BJ (cell line): ENCODE measurements around the gene CAB39L. TPM values are rescaled to one million over a fixed set of nuclear protein-coding genes. Genes with fewer than 3 reads are reported as not detected.
A peak's percentile ranks its signal among the peaks of the same experiment; 100 is the strongest.

ENCODE experiments used
- CTCF ChIA-PET: fragments of 350-600 bp; formaldehyde crosslinking; extraction: SDS; loops from one replicate; lab custom pipeline; 2021; ENCODE audit warnings: antibody characterized with exemption, inconsistent platforms; lab: Yijun Ruan, JAX
- POLR2A ChIA-PET: fragments of 300-600 bp; sonication (Branson Sonifier 250); formaldehyde crosslinking; extraction: SDS; loops from one replicate; lab custom pipeline; 2021; ENCODE audit warnings: antibody characterized with exemption; lab: Charles Lee
- DNase-seq: peaks from one replicate; pipeline ENCODE4 v3.0.0-alpha.2; 2011; ENCODE audit warnings: low read depth
- H3K27me3 ChIP-seq: 2 replicates; pipeline ENCODE4 v1.6.0; 2011; ENCODE audit warnings: low read length; ENCODE audit not compliant: control insufficient read depth, insufficient read depth
- H3K36me3 ChIP-seq: 2 replicates; pipeline ENCODE4 v1.5.1; 2011; ENCODE audit warnings: low read length; ENCODE audit not compliant: control insufficient read depth, insufficient read depth
- H3K4me3 ChIP-seq: 2 replicates; pipeline ENCODE4 v1.5.1; 2011; ENCODE audit warnings: low read depth, mild to moderate bottlenecking, control low read depth, low read length
- polyA plus RNA-seq: library from polyadenylated mRNA; depleted of rRNA; stranded (reverse); fragments of >200 nt; gene quantifications from 2 replicates; pipeline ENCODE4 v1.2.3, GENCODE V29; 2011
- TF ChIP-seq, protein P1 (sequence below): IDR thresholded peaks from 2 replicates; pipeline ENCODE4 v1.5.1; 2011; ENCODE audit warnings: low read depth, mild to moderate bottlenecking, control low read depth, inconsistent platforms, low read length, moderate library complexity; ENCODE audit not compliant: insufficient read depth

CAB39L gene
- polyA plus RNA-seq, 1 experiment, result 6.5 TPM

DNA sequence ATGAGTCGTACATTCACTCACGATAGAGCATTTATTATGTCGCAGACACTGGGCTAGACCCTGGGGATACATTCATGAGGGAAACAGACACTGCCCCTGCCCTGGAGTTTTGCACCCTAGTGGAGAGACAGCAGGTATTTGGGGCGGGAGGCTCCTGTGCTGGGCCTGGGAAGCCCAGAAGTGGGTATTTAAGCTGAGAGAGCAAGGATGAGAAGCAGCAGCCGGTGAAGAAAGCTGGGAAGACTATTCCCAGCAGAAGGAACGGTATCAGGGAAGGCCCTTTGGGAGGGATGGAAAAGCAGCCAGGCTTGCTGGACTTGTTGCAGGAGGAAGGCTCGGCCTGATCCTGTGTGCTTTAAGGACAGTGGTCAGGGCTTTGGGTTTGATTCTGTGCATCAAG lies 141.6 kb downstream of the CAB39L start:
- ChIA-PET POLR2A (no interaction called here), CTCF (interaction anchor here (0.6 to 5.3 kb wide), 5 partner anchors 12 to 194 kb away, joined by 3 to 28 read pairs (median 7); partner anchors contain the start of genes CAB39L and SETDB2)
- no peak for DNase-seq
- no peak overlapping the region for H3K4me3 ChIP-seq
- no peaks in the 10 kb centered on the region for H3K36me3 ChIP-seq
- no peaks in the 10 kb centered on the region for H3K27me3 ChIP-seq
- TF ChIP-seq, protein P1, sequence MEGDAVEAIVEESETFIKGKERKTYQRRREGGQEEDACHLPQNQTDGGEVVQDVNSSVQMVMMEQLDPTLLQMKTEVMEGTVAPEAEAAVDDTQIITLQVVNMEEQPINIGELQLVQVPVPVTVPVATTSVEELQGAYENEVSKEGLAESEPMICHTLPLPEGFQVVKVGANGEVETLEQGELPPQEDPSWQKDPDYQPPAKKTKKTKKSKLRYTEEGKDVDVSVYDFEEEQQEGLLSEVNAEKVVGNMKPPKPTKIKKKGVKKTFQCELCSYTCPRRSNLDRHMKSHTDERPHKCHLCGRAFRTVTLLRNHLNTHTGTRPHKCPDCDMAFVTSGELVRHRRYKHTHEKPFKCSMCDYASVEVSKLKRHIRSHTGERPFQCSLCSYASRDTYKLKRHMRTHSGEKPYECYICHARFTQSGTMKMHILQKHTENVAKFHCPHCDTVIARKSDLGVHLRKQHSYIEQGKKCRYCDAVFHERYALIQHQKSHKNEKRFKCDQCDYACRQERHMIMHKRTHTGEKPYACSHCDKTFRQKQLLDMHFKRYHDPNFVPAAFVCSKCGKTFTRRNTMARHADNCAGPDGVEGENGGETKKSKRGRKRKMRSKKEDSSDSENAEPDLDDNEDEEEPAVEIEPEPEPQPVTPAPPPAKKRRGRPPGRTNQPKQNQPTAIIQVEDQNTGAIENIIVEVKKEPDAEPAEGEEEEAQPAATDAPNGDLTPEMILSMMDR, result no peak

DNA sequence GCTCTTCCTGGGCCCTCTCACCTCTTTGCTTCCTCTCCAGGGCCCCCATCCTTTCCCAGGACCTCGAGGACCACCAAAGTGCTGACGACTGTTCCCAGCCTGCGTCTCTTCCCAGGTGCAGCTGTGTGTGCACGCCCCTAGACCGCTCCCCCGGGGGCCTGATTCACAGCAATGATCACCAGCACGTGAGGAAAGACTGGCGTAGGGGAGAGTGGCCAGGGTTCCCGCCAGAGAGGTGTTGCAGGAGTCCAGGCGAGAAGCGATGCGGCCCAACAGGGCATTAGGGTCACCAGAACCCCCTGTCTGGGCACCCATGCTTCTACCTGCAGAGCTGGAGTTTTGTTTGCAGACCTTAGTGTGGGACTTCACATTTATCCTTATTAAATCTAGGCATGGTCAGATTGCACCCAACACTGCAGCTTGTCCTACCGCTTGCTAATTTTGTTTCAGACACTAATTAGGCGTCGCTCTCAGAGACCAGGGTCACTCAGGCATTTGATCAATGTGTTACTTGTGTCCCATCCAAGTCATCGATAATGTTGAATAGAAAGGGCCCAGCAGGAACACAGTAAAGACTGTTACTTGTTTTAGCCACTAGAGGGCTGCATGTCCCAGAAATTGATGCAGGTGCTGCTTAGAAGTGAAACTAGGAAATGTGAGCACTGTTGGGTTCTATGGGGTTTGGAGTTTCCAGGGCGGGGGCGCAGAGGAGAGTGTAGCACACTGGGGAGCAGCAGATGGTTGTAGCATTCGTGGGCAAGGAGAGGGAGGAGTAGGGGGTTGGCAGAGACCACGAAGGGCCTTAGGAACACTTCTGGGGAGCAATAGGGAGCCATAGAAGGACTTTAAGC lies 142.9 kb downstream of the CAB39L start:
- H3K4me3 ChIP-seq, result no peak overlapping the region
- H3K27me3 ChIP-seq, result no peaks in the 10 kb centered on the region
- DNase-seq, result no peak
- TF ChIP-seq, protein P1, result peak; percentile 80
- POLR2A ChIA-PET, result no interaction called here
- no peaks in the 10 kb centered on the region for H3K36me3 ChIP-seq
- CTCF ChIA-PET, result interaction anchor here (0.7 to 5.3 kb wide), 14 partner anchors 14 to 308 kb away, joined by 3 to 28 read pairs (median 4); no protein-coding TSS in a partner anchor

DNA sequence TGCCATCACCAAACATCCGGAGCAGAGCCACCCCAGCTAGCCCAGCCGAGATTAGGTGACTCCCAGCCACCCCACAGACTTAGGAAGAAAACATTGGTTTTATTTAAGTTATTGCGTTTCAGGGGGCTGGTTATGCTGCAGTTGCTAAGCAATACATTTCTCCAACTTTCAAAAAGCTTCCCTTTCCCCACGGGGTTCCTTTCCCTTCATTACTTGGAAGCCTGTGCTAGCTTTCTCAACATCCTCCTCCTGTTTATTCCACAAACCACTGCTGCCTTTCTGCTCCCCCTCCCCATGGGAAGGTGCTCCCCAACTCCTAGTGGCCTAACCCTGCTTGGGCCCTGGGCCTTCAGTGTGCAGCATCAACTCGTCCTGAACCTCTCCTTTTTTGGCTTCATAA lies 143.6 kb downstream of the CAB39L start:
- TF ChIP-seq, protein P1, result no peak
- Histone ChIP-seq H3K27me3 (no peaks in the 10 kb centered on the region), H3K36me3 (no peaks in the 10 kb centered on the region), H3K4me3 (no peak overlapping the region)
- DNase-seq, result no peak
- ChIA-PET POLR2A (no interaction called here), CTCF (interaction anchor here (0.7 to 5.3 kb wide), 14 partner anchors 14 to 309 kb away, joined by 3 to 28 read pairs (median 4); no protein-coding TSS in a partner anchor)

GRCh38 chr13:49298903-49299605 lies 144.8 kb downstream of the CAB39L start:
- Histone ChIP-seq H3K36me3 (no peaks in the 10 kb centered on the region), H3K4me3 (no peak overlapping the region), H3K27me3 (no peaks in the 10 kb centered on the region)
- TF ChIP-seq, protein P1, result no peak
- ChIA-PET CTCF (interaction anchor here (5.3 kb wide), 1 partner anchor 138 kb away, joined by 28 read pairs; no protein-coding TSS in a partner anchor), POLR2A (interaction anchor here (0.6 kb wide), 1 partner anchor 194 kb away, joined by 5 read pairs; no protein-coding TSS in a partner anchor)
- no peak for DNase-seq

DNA sequence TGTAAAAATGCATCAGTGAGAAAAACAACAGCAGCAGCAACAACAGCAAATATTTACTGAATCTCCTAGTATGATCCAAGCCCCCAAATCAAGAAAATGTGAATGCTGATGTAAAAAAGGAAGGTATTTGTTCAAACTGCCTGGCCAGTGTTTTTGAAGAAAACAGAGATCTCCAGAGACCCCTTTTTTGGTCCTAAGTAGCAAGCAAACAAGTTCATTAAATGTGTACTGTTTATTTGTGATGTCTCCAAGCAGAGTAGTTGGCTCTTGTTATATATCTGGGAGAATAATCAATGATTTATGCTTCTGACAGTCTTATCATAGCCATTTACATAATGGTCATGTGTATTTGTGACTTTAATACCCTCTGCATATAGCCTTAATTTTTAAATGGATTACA lies 145.4 kb downstream of the CAB39L start:
- H3K36me3 ChIP-seq, result no peaks in the 10 kb centered on the region
- ChIA-PET POLR2A (no interaction called here), CTCF (interaction anchor here (5.3 kb wide), 1 partner anchor 138 kb away, joined by 28 read pairs; no protein-coding TSS in a partner anchor)
- no peaks in the 10 kb centered on the region for H3K27me3 ChIP-seq
- no peak for DNase-seq
- H3K4me3 ChIP-seq, result no peak overlapping the region
- TF ChIP-seq, protein P1, result no peak
